Vagina (tissue), 2 donors: Measurements from ENCODE around the gene GLB1L2. TPM values are rescaled to one million over a fixed set of nuclear protein-coding genes. Genes with fewer than 3 reads are reported as not detected.

Experiments used
- DNase-seq, 2 donors: peaks; one replicate each; pipeline ENCODE4 v3.0.0-alpha.2; 2017; ENCODE audit errors: extremely low spot score in 2 of 2
- H3K27ac ChIP-seq: fragments of 200-600 bp; sonication (generic); one replicate; pipeline ENCODE4 v1.5.1; 2019
- H3K27me3 ChIP-seq: fragments of 200-600 bp; sonication (generic); one replicate; pipeline ENCODE4 v1.5.1; 2019
- H3K36me3 ChIP-seq, 2 donors: fragments of 200-600 bp; sonication (generic); one replicate each; pipeline ENCODE4 v1.5.1; 2017 to 2019
- H3K4me1 ChIP-seq: fragments of 200-600 bp; sonication (generic); one replicate; pipeline ENCODE4 v1.5.1; 2019
- H3K4me3 ChIP-seq, 2 donors: fragments of 200-600 bp; sonication (generic); 1 replicate in 1 of 2; 2 replicates in 1 of 2; pipeline ENCODE4 v1.5.1; 2016 to 2019
- H3K9me3 ChIP-seq: fragments of 200-600 bp; sonication (generic); one replicate; pipeline ENCODE4 v1.5.1; 2019
- POLR2A ChIP-seq, 2 donors: fragments of 450-650 bp; IDR thresholded peaks; one replicate each; pipeline ENCODE4 v1.6.1; 2017; ENCODE audit warnings: antibody characterized with exemption in 2 of 2, mild to moderate bottlenecking in 2 of 2, moderate library complexity in 2 of 2
- POLR2AphosphoS5 ChIP-seq, 2 donors: sonication (generic); formaldehyde crosslinking; IDR thresholded peaks; one replicate each; pipeline ENCODE4 v1.9.0; 2017; ENCODE audit warnings: antibody characterized with exemption in 2 of 2, mild to moderate bottlenecking in 2 of 2, low read depth in 1 of 2; ENCODE audit not compliant: insufficient read depth in 1 of 2
- intact Hi-C: fragments of 100-400 bp; cut with DNase I; formaldehyde crosslinking; loops from one replicate; pipeline ENCODE4 v1.15.1; 2023
- total RNA-seq: library from RNA; depleted of rRNA; stranded (reverse); fragments of >200 nt; gene quantifications from one replicate; pipeline ENCODE4 v1.2.3, GENCODE V29; 2016
- TF ChIP-seq, protein P1 (sequence below), 3 experiments: fragments of 450-650 bp in 2 of 3; fragments of 200-600 bp in 1 of 3; sonication (generic) in 1 of 3; IDR thresholded peaks; one replicate each; pipeline ENCODE4 v1.5.1; 2017 to 2019; ENCODE audit warnings: antibody characterized with exemption in 3 of 3, mild to moderate bottlenecking in 2 of 3, moderate library complexity in 2 of 3

Gene GLB1L2
- total RNA-seq, 1 donor from 2014 or later: 2.0 TPM

DNA sequence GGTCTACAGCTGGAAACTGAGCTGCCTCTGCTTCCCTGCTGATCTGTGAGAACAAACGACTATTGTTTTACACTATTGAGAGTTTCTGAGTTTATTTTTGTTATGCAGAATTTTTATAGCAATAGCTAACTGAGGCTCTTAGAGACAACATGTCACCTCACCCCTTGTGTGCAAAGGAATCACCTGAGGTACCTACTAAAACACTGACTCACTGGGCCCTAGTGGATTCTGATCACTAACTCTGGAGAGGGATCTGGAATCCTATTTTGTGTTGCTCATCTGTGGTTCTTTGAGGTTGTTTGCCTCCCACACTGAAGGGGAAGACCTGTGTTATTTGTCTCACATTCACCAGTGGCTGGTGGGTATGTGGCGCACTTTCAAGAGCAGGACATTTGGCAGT, 93.6 kb downstream of the GLB1L2 start:
- H3K27me3 ChIP-seq: no peaks in the 10 kb centered on the region
- no peaks in the 10 kb centered on the region for H3K9me3 ChIP-seq
- TF ChIP-seq POLR2A (IDR thresholded peaks at IDR 0.05) (no peak), POLR2AphosphoS5 (IDR thresholded peaks at IDR 0.05; ENCODE audit: insufficient read depth in 1 of 2, low read depth in 1 of 2) (no peak)
- TF ChIP-seq, protein P1, sequence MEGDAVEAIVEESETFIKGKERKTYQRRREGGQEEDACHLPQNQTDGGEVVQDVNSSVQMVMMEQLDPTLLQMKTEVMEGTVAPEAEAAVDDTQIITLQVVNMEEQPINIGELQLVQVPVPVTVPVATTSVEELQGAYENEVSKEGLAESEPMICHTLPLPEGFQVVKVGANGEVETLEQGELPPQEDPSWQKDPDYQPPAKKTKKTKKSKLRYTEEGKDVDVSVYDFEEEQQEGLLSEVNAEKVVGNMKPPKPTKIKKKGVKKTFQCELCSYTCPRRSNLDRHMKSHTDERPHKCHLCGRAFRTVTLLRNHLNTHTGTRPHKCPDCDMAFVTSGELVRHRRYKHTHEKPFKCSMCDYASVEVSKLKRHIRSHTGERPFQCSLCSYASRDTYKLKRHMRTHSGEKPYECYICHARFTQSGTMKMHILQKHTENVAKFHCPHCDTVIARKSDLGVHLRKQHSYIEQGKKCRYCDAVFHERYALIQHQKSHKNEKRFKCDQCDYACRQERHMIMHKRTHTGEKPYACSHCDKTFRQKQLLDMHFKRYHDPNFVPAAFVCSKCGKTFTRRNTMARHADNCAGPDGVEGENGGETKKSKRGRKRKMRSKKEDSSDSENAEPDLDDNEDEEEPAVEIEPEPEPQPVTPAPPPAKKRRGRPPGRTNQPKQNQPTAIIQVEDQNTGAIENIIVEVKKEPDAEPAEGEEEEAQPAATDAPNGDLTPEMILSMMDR (IDR thresholded peaks at IDR 0.05): no peak
- DNase-seq: no peak
- intact Hi-C loops: no loop called here
- no peaks in the 10 kb centered on the region for H3K36me3 ChIP-seq
- H3K4me3 ChIP-seq: no peak overlapping the region
- H3K4me1 ChIP-seq: no peaks in the 10 kb centered on the region
- no peak overlapping the region for H3K27ac ChIP-seq

Other genes with a start within 250 kb of the GLB1L2 start
- gene NCAPD3, start 108.0 kb upstream of the GLB1L2 start, total RNA-seq: 18.4 TPM
- gene VPS26B, start 107.3 kb upstream of the GLB1L2 start, total RNA-seq: 36.1 TPM
- gene THYN1, start 78.6 kb upstream of the GLB1L2 start, total RNA-seq: 39.8 TPM
- gene ACAD8, start 78.4 kb upstream of the GLB1L2 start, total RNA-seq: 31.9 TPM
- 2.2 TPM for gene GLB1L3, start 55.6 kb upstream of the GLB1L2 start, total RNA-seq
- 0.74 TPM for gene B3GAT1, start 80.3 kb downstream of the GLB1L2 start, total RNA-seq